Ishikawa (cell line): ENCODE data around the gene LEKR1.

Experiments
- CEBPB ChIP-seq: IDR thresholded peaks from 2 replicates; pipeline ENCODE4 v1.6.1; 2012
- CREB1 ChIP-seq: IDR thresholded peaks from 2 replicates; pipeline ENCODE4 v1.6.1; 2012; ENCODE audit warnings: low read depth
- EGR1 ChIP-seq: IDR thresholded peaks from 2 replicates; pipeline ENCODE4 v1.6.1; 2012
- EP300 ChIP-seq: IDR thresholded peaks from 2 replicates; pipeline ENCODE4 v1.6.1; 2012; ENCODE audit warnings: borderline replicate concordance
- FOXM1 ChIP-seq: IDR thresholded peaks from 2 replicates; pipeline ENCODE4 v1.6.1; 2012; ENCODE audit warnings: low read depth, borderline replicate concordance
- NFIC ChIP-seq: IDR thresholded peaks from 2 replicates; pipeline ENCODE4 v1.6.1; 2012
- RAD21 ChIP-seq: IDR thresholded peaks from 2 replicates; pipeline ENCODE4 v1.6.1; 2012; ENCODE audit warnings: low read depth
- TAF1 ChIP-seq: IDR thresholded peaks from 2 replicates; pipeline ENCODE4 v1.6.1; 2012; ENCODE audit warnings: low read depth, mild to moderate bottlenecking
- TCF12 ChIP-seq: IDR thresholded peaks from 2 replicates; pipeline ENCODE4 v1.6.1; 2012; ENCODE audit warnings: low read depth
- TEAD4 ChIP-seq: IDR thresholded peaks from 2 replicates; pipeline ENCODE4 v1.6.1; 2012
- YY1 ChIP-seq: IDR thresholded peaks from 2 replicates; pipeline ENCODE4 v1.6.1; 2012; ENCODE audit warnings: low read depth
- ZBTB7A ChIP-seq: IDR thresholded peaks from 2 replicates; pipeline ENCODE4 v1.6.1; 2012; ENCODE audit warnings: low read depth
- TF ChIP-seq, protein P1 (sequence below): IDR thresholded peaks from 2 replicates; pipeline ENCODE4 v1.6.1; 2012
- TF ChIP-seq, protein P2 (sequence below): IDR thresholded peaks from 2 replicates; pipeline ENCODE4 v1.6.1; 2012; ENCODE audit warnings: low read depth, mild to moderate bottlenecking
- TF ChIP-seq, protein P3 (sequence below): IDR thresholded peaks from 2 replicates; pipeline ENCODE4 v1.6.1; 2012

The LEKR1 gene

GRCh38 chr3:157082305-157082982, 256.3 kb downstream of the LEKR1 start:
- TF ChIP-seq TCF12 = no peak
- TF ChIP-seq ZBTB7A = no peak
- TF ChIP-seq, protein P1, sequence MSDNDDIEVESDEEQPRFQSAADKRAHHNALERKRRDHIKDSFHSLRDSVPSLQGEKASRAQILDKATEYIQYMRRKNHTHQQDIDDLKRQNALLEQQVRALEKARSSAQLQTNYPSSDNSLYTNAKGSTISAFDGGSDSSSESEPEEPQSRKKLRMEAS = no peak
- TF ChIP-seq TAF1 = no peak
- TF ChIP-seq, protein P2, sequence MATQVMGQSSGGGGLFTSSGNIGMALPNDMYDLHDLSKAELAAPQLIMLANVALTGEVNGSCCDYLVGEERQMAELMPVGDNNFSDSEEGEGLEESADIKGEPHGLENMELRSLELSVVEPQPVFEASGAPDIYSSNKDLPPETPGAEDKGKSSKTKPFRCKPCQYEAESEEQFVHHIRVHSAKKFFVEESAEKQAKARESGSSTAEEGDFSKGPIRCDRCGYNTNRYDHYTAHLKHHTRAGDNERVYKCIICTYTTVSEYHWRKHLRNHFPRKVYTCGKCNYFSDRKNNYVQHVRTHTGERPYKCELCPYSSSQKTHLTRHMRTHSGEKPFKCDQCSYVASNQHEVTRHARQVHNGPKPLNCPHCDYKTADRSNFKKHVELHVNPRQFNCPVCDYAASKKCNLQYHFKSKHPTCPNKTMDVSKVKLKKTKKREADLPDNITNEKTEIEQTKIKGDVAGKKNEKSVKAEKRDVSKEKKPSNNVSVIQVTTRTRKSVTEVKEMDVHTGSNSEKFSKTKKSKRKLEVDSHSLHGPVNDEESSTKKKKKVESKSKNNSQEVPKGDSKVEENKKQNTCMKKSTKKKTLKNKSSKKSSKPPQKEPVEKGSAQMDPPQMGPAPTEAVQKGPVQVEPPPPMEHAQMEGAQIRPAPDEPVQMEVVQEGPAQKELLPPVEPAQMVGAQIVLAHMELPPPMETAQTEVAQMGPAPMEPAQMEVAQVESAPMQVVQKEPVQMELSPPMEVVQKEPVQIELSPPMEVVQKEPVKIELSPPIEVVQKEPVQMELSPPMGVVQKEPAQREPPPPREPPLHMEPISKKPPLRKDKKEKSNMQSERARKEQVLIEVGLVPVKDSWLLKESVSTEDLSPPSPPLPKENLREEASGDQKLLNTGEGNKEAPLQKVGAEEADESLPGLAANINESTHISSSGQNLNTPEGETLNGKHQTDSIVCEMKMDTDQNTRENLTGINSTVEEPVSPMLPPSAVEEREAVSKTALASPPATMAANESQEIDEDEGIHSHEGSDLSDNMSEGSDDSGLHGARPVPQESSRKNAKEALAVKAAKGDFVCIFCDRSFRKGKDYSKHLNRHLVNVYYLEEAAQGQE = no peak
- TF ChIP-seq RAD21 = no peak
- no peak for TF ChIP-seq EP300

DNA sequence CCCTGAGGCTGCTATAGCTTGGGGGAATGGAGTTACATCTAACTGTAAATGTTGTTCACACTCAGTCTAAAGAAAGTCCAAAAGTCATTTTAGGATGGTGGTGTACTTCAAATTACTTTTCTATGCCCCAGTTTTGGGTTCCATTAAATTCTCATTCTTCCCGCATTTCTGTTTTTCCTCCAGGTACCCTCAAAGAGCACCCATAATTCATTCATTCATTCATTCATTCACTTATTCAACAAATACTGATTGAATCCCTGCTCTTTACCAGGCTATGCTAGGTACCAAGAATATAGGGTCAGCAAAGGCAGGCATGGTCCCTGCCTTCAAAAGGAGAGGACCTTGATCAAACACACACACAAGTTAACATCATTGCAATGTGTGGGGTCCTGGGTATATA, 257.7 kb downstream of the LEKR1 start:
- TF ChIP-seq, protein P3, sequence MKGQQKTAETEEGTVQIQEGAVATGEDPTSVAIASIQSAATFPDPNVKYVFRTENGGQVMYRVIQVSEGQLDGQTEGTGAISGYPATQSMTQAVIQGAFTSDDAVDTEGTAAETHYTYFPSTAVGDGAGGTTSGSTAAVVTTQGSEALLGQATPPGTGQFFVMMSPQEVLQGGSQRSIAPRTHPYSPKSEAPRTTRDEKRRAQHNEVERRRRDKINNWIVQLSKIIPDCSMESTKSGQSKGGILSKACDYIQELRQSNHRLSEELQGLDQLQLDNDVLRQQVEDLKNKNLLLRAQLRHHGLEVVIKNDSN = no peak
- TF ChIP-seq EGR1 (no peak), NFIC (no peak), FOXM1 (no peak), TEAD4 (no peak), CREB1 (no peak), YY1 (no peak), ZBTB7A (no peak), EP300 (no peak), TCF12 (no peak), RAD21 (no peak), TAF1 (no peak), CEBPB (no peak)
- TF ChIP-seq, protein P1 = no peak
- TF ChIP-seq, protein P2 = no peak

DNA sequence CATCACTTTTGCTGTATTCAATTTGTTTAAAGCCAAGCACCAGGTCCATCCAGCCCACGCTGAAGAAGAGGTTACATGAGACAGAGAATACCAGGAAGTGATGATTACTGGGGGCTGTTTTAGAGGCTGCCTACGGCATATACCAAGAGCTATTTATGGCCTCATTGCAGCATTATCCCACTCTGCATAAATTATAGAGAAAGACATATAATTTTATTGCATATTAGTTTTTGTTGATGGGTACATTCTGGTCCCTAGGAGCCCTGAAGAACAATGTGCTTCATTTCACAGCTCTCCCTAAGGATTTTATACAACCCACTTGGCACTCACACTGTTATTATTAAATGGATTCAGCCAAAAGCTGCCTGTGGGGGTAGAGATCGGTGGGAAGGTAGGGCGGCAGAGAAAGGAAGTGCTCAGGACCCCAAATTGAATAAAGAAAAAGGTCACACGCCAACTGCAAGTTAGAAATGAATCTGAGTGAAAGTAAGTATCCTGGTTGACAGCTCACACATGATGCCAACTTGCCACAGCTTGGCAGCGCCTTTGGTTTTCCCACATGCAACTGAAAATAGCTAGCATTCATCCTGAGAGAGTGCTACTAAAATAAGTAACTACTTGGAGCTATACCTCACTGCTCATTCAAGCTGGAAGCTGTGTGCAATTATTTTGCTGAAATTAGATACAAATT, 260.1 kb downstream of the LEKR1 start:
- TF ChIP-seq TEAD4 (no peak), EGR1 (no peak), TCF12 (no peak), ZBTB7A (no peak), TAF1 (no peak), NFIC (no peak), YY1 (no peak)
- TF ChIP-seq, protein P1 = no peak

DNA sequence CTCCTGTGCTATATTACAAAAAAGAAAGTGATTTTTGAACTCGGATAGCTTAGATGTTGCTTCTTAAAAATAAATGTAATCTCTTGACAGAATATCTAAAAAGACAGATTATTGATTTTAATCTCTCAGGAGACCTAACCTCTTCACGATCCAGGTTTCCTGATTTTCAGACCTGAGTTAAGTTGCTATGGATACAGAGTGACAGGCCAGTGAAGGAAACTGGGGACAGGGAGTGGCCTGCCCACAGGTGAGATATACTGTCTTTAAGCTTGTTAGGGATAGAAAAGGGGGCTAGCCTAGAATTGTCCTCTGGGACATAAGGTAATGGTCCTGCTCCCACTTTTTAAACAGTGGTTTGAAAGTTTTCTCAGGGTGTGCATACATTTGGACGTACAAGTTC, 260.6 kb downstream of the LEKR1 start:
- TF ChIP-seq EP300 (no peak), TEAD4 (no peak), EGR1 (no peak), CEBPB (no peak), ZBTB7A (no peak), RAD21 (no peak)
- TF ChIP-seq, protein P3 = no peak
- TF ChIP-seq, protein P1 = no peak

DNA sequence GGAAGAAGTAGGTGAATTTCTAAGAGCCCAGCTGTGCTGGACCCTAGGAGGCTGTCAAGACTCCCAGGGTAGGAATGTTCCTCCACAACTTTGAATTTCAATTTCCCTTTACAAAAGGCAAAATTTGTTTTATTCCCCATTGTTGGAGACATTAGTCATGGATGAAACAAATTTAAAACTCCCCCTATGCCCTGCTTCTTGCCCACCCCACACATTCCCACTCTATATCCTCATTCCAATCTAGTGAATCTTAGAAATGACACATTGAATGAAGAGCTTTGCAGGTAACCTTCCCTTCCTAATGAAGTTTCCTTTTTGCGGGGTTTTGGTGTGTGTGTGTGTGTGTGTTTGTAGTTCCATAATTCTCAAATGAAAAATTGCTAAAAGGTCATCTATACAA, 261.2 kb downstream of the LEKR1 start:
- TF ChIP-seq CEBPB (no peak), YY1 (no peak), ZBTB7A (no peak), RAD21 (no peak), TCF12 (no peak), TEAD4 (no peak), TAF1 (no peak), EGR1 (no peak), EP300 (no peak), NFIC (no peak), FOXM1 (no peak), CREB1 (no peak)
- TF ChIP-seq, protein P1 = no peak
- TF ChIP-seq, protein P2 = no peak
- TF ChIP-seq, protein P3 = no peak
